DND-41 (cell line): Measurements from ENCODE around the gene TPPP3.
A peak's percentile ranks its signal among the peaks of the same experiment; 100 is the strongest.

ENCODE experiments used
- ATAC-seq: fragments of 200-7000 bp; cut with Tn5 transposase; 3 replicates; pipeline ENCODE4 v1.9.1; 2021; ENCODE audit warnings: low read depth; ENCODE audit not compliant: insufficient read depth
- DNase-seq: peaks from one replicate; pipeline ENCODE4 v3.0.0-alpha.2; 2020
- H2AFZ ChIP-seq: 2 replicates; pipeline ENCODE4 v1.6.0; 2012; ENCODE audit warnings: low read depth, low read length
- H3K27ac ChIP-seq: 2 replicates; pipeline ENCODE4 v1.5.1; 2012; ENCODE audit warnings: low read length, inconsistent platforms
- H3K27me3 ChIP-seq: fragments of 200-600 bp; sonication (generic); 2 replicates; pipeline ENCODE4 v1.6.0; 2012; ENCODE audit warnings: low read length, mild to moderate bottlenecking, inconsistent platforms; ENCODE audit not compliant: insufficient read depth, poor library complexity
- H3K36me3 ChIP-seq: 2 replicates; pipeline ENCODE4 v1.5.1; 2012; ENCODE audit warnings: low read length, inconsistent platforms; ENCODE audit not compliant: insufficient read depth
- H3K4me1 ChIP-seq: 2 replicates; pipeline ENCODE4 v1.5.1; 2012; ENCODE audit warnings: mild to moderate bottlenecking, low read length; ENCODE audit not compliant: insufficient read depth
- H3K4me2 ChIP-seq: 2 replicates; pipeline ENCODE4 v1.6.0; 2012; ENCODE audit warnings: mild to moderate bottlenecking, moderate library complexity, low read length, inconsistent platforms; ENCODE audit not compliant: insufficient read depth
- H3K4me3 ChIP-seq, 2 experiments: fragments of 200-600 bp in 1 of 2; shearing (Covaris generic) in 1 of 2; 2 replicates each; pipeline ENCODE4 v1.5.1; 2012 to 2016; ENCODE audit warnings: inconsistent platforms in 2 of 2, low read length in 2 of 2, mild to moderate bottlenecking in 2 of 2, low read depth in 1 of 2, moderate library complexity in 1 of 2
- H3K79me2 ChIP-seq: 2 replicates; pipeline ENCODE4 v1.6.0; 2012; ENCODE audit warnings: low read length, inconsistent platforms; ENCODE audit not compliant: insufficient read depth
- H3K9ac ChIP-seq: 2 replicates; pipeline ENCODE4 v1.6.0; 2012; ENCODE audit warnings: low read depth, mild to moderate bottlenecking, inconsistent platforms, low read length, moderate library complexity
- H3K9me3 ChIP-seq: 2 replicates; pipeline ENCODE4 v1.5.1; 2012; ENCODE audit warnings: low read length, moderate library complexity, mild to moderate bottlenecking, inconsistent platforms; ENCODE audit not compliant: insufficient read depth, severe bottlenecking
- H4K20me1 ChIP-seq: 2 replicates; pipeline ENCODE4 v1.6.0; 2012; ENCODE audit warnings: low read length; ENCODE audit not compliant: insufficient read depth
- EZH2 ChIP-seq: IDR thresholded peaks from 3 replicates; pipeline ENCODE4 v1.6.1; 2012; ENCODE audit warnings: borderline replicate concordance, low read depth, mild to moderate bottlenecking, moderate library complexity, low read length, inconsistent platforms; ENCODE audit not compliant: severe bottlenecking
- TF ChIP-seq, protein P1 (sequence below): IDR thresholded peaks from 2 replicates; pipeline ENCODE4 v1.5.1; 2012; ENCODE audit warnings: borderline replicate concordance, low read length, moderate library complexity, mild to moderate bottlenecking; ENCODE audit not compliant: poor library complexity, severe bottlenecking; ENCODE audit errors: extremely low read depth

TPPP3 gene

GRCh38 chr16:67397812-67398545, 4.7 kb upstream of the TPPP3 start:
- ATAC-seq (no peak), DNase-seq (no peak)
- no peak overlapping the region for H2AFZ ChIP-seq
- H3K9ac ChIP-seq = no peak overlapping the region
- H3K36me3 ChIP-seq = no peaks in the 10 kb centered on the region
- H3K9me3 ChIP-seq = no peaks in the 10 kb centered on the region
- TF ChIP-seq, protein P1, sequence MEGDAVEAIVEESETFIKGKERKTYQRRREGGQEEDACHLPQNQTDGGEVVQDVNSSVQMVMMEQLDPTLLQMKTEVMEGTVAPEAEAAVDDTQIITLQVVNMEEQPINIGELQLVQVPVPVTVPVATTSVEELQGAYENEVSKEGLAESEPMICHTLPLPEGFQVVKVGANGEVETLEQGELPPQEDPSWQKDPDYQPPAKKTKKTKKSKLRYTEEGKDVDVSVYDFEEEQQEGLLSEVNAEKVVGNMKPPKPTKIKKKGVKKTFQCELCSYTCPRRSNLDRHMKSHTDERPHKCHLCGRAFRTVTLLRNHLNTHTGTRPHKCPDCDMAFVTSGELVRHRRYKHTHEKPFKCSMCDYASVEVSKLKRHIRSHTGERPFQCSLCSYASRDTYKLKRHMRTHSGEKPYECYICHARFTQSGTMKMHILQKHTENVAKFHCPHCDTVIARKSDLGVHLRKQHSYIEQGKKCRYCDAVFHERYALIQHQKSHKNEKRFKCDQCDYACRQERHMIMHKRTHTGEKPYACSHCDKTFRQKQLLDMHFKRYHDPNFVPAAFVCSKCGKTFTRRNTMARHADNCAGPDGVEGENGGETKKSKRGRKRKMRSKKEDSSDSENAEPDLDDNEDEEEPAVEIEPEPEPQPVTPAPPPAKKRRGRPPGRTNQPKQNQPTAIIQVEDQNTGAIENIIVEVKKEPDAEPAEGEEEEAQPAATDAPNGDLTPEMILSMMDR = peak; percentile 31
- no peak for TF ChIP-seq EZH2
- no peaks in the 10 kb centered on the region for H4K20me1 ChIP-seq
- no peak overlapping the region for H3K4me2 ChIP-seq
- H3K4me3 ChIP-seq = no peak overlapping the region
- H3K27me3 ChIP-seq = no peaks in the 10 kb centered on the region
- H3K79me2 ChIP-seq = no peaks in the 10 kb centered on the region
- no peak overlapping the region for H3K27ac ChIP-seq
- no peaks in the 10 kb centered on the region for H3K4me1 ChIP-seq

- ATAC-seq (no peak), DNase-seq (no peak)
- H3K27me3 ChIP-seq = no peaks in the 10 kb centered on the region
- H4K20me1 ChIP-seq = no peaks in the 10 kb centered on the region
- TF ChIP-seq EZH2 = no peak
- no peaks in the 10 kb centered on the region for H3K79me2 ChIP-seq
- no peaks in the 10 kb centered on the region for H3K9me3 ChIP-seq
- no peaks in the 10 kb centered on the region for H3K4me1 ChIP-seq
- no peak overlapping the region for H3K27ac ChIP-seq
- no peak overlapping the region for H3K4me2 ChIP-seq
- no peak overlapping the region for H2AFZ ChIP-seq
- H3K36me3 ChIP-seq = no peaks in the 10 kb centered on the region
- no peak overlapping the region for H3K4me3 ChIP-seq
- H3K9ac ChIP-seq = no peak overlapping the region
Observed at GRCh38 chr16:67397036-67397801, 3.9 kb upstream of the TPPP3 start.

- H3K4me1 ChIP-seq = no peaks in the 10 kb centered on the region
- no peak overlapping the region for H2AFZ ChIP-seq
- no peaks in the 10 kb centered on the region for H3K36me3 ChIP-seq
- no peak overlapping the region for H3K27ac ChIP-seq
- H3K4me3 ChIP-seq = no peak overlapping the region
- no peak overlapping the region for H3K4me2 ChIP-seq
- ATAC-seq = no peak
- no peak for TF ChIP-seq EZH2
- TF ChIP-seq, protein P1 = no peak
- no peak overlapping the region for H3K9ac ChIP-seq
- no peaks in the 10 kb centered on the region for H3K9me3 ChIP-seq
- H3K79me2 ChIP-seq = no peaks in the 10 kb centered on the region
- no peak for DNase-seq
- H4K20me1 ChIP-seq = no peaks in the 10 kb centered on the region
- no peaks in the 10 kb centered on the region for H3K27me3 ChIP-seq
Observed at GRCh38 chr16:67396159-67397035, 3.1 kb upstream of the TPPP3 start.
